GM12892 (cell line): ENCODE data around the gene FAM222A.

Experiments used
- DNase-seq: peaks from one replicate; pipeline ENCODE4 v3.0.0; 2011; ENCODE audit not compliant: insufficient read length
- FAIRE-seq: peaks from 2 replicates; lab custom pipeline; 2011; peaks lifted over from hg19 to GRCh38; lab: Jason Lieb, UNC
- POLR2A ChIP-seq: IDR thresholded peaks from 2 replicates; pipeline ENCODE4 v1.6.1; 2011; ENCODE audit warnings: low read depth, low read length, control low read depth
- POLR2AphosphoS5 ChIP-seq: IDR thresholded peaks from 2 replicates; pipeline ENCODE4 v1.6.1; 2011; ENCODE audit warnings: low read depth, low read length, control low read depth
- TAF1 ChIP-seq: IDR thresholded peaks from 2 replicates; pipeline ENCODE4 v1.6.1; 2011; ENCODE audit warnings: low read depth, mild to moderate bottlenecking, control low read depth, low read length, borderline replicate concordance

The FAM222A gene

GRCh38 chr12:109762071-109762672, 48.5 kb downstream of the FAM222A start:
- FAIRE-seq (no peak), DNase-seq (no peak)
- TF ChIP-seq POLR2A, result no peak
- TF ChIP-seq POLR2AphosphoS5, result no peak
- TF ChIP-seq TAF1, result no peak

- FAIRE-seq (no peak), DNase-seq (no peak)
- TF ChIP-seq POLR2AphosphoS5 (no peak), POLR2A (no peak), TAF1 (no peak)
Observed at GRCh38 chr12:109762673-109763191, 49.1 kb downstream of the FAM222A start.

GRCh38 chr12:109763201-109763841, 49.7 kb downstream of the FAM222A start:
- DNase-seq (no peak), FAIRE-seq (no peak)
- TF ChIP-seq POLR2A, result no peak
- no peak for TF ChIP-seq POLR2AphosphoS5
- no peak for TF ChIP-seq TAF1

GRCh38 chr12:109764123-109764522, 50.5 kb downstream of the FAM222A start:
- no peak for TF ChIP-seq POLR2A
- no peak for TF ChIP-seq POLR2AphosphoS5
- no peak for TF ChIP-seq TAF1
- DNase-seq (no peak), FAIRE-seq (no peak)

GRCh38 chr12:109764776-109765445, 51.3 kb downstream of the FAM222A start:
- DNase-seq, result no peak

GRCh38 chr12:109765446-109765810, 51.8 kb downstream of the FAM222A start:
- no peak for DNase-seq
- TF ChIP-seq POLR2AphosphoS5, result no peak
- TF ChIP-seq TAF1, result no peak
- no peak for TF ChIP-seq POLR2A
- FAIRE-seq, result no peak

More at GRCh38 chr12:109764776-109765445, 51.3 kb downstream of the FAM222A start:
- no peak for TF ChIP-seq POLR2AphosphoS5
- no peak for FAIRE-seq

GRCh38 chr12:109766251-109766778, 52.7 kb downstream of the FAM222A start:
- no peak for FAIRE-seq
- DNase-seq, result no peak
- no peak for TF ChIP-seq POLR2AphosphoS5
- TF ChIP-seq POLR2A, result no peak
- no peak for TF ChIP-seq TAF1

GRCh38 chr12:109767456-109767855, 53.8 kb downstream of the FAM222A start:
- DNase-seq (no peak), FAIRE-seq (no peak)
- no peak for TF ChIP-seq TAF1
- TF ChIP-seq POLR2A, result no peak
- TF ChIP-seq POLR2AphosphoS5, result no peak

- TF ChIP-seq POLR2A (no peak), TAF1 (no peak), POLR2AphosphoS5 (no peak)
- DNase-seq (no peak), FAIRE-seq (no peak)
Observed at GRCh38 chr12:109767991-109768900, 54.6 kb downstream of the FAM222A start.

- no peak for DNase-seq
- no peak for TF ChIP-seq POLR2A
- TF ChIP-seq POLR2AphosphoS5, result no peak
- TF ChIP-seq TAF1, result no peak
- no peak for FAIRE-seq
Observed at GRCh38 chr12:109768901-109769670, 55.5 kb downstream of the FAM222A start.
